GM12872 (cell line): ENCODE results near the gene MYZAP.

Experiments used
- CTCF ChIP-seq: IDR thresholded peaks from 3 replicates; pipeline ENCODE4 v1.5.1; 2011; ENCODE audit warnings: low read depth, mild to moderate bottlenecking, low read length, moderate library complexity; ENCODE audit not compliant: insufficient read depth

Gene MYZAP

GRCh38 chr15:57555270-57555669, 36.4 kb upstream of the MYZAP start:
- no peak for TF ChIP-seq CTCF

GRCh38 chr15:57556040-57556439, 35.7 kb upstream of the MYZAP start:
- TF ChIP-seq CTCF: no peak

- TF ChIP-seq CTCF: no peak
Measured at GRCh38 chr15:57557267-57557666, 34.4 kb upstream of the MYZAP start.

GRCh38 chr15:57557810-57558209, 33.9 kb upstream of the MYZAP start:
- no peak for TF ChIP-seq CTCF

- peak; percentile 94 for TF ChIP-seq CTCF
Measured at GRCh38 chr15:57559875-57560274, 31.8 kb upstream of the MYZAP start.

GRCh38 chr15:57561041-57561711, 30.5 kb upstream of the MYZAP start:
- peak; percentile 84 for TF ChIP-seq CTCF

GRCh38 chr15:57562196-57562769, 29.4 kb upstream of the MYZAP start:
- no peak for TF ChIP-seq CTCF
